Measurements from ENCODE around the gene PARL. TPM values are rescaled to one million over a fixed set of nuclear protein-coding genes. Genes with fewer than 3 reads are reported as not detected.

PARL gene
- total and polyA plus RNA-seq, 2 of the 8 experiments (the other 6 are each of a cell fraction or from before 2014, with no cell fraction given): 62.7 to 85.0 TPM

DNA sequence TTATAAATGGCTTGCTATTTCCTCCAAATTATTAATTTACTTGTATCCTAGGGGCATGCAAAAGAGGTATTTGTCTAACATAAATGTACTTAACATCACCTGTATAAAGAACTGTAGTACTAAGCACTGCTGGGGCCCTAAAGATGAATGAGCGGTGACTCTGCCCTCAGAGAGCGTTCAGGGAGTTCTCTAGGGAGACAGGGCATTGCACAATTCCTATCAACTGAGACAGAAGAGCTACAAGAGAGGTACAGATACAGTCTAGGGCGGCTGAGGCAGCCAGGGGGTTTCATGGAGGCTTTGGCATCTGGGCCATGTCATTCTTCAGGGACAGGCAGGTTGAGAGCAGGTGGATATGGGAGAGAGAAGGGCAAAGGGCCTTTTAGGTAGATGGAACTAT lies 39.9 kb upstream of the PARL start:
- Histone ChIP-seq H2AK5ac (ENCODE audit: low read depth, low read length) (no peak overlapping the region), H4K5ac (ENCODE audit: insufficient read length, low read depth, low read length) (no peak overlapping the region), H3K79me1 (ENCODE audit: low read depth, low read length) (no peaks in the 10 kb centered on the region), H3K27me3 (replicated peaks in 1 of 4; ENCODE audit: control insufficient read depth in 3 of 4, extremely low read depth in 1 of 4, insufficient read depth in 3 of 4, low read length in 3 of 4) (no peaks in the 10 kb centered on the region), H3K4ac (replicated peaks; ENCODE audit: insufficient read length, low read depth, low read length) (no peak overlapping the region), H3K4me2 (ENCODE audit: insufficient read depth in 1 of 2, low read depth in 2 of 2, low read length in 2 of 2) (no peak overlapping the region), H3K9me3 (ENCODE audit: insufficient read depth in 2 of 2, low read depth in 1 of 2, low read length in 1 of 2) (no peaks in the 10 kb centered on the region), H3K23me2 (ENCODE audit: low read depth, low read length) (no peaks in the 10 kb centered on the region), H3K14ac (ENCODE audit: insufficient read length) (no peak overlapping the region), H2BK20ac (ENCODE audit: low read length) (no peak overlapping the region), H2BK120ac (replicated peaks; ENCODE audit: low read depth, low read length) (no peak overlapping the region), H3K36me3 (ENCODE audit: control insufficient read depth in 2 of 4, insufficient read depth in 4 of 4, low read length in 3 of 4) (peaks cover 0 to 33% (median 16%) of the 10 kb centered on the region in 4 experiments; a peak in 7 of 8 replicates), H3K9ac (replicated peaks in 1 of 4; ENCODE audit: extremely low read depth in 1 of 4, low read depth in 3 of 4, low read length in 3 of 4) (no peak overlapping the region), H4K8ac (ENCODE audit: extremely low read depth, insufficient read depth, low read length) (no peak overlapping the region), H2BK5ac (ENCODE audit: low read depth, low read length) (no peak overlapping the region), H4K91ac (replicated peaks; ENCODE audit: insufficient read length, low read length) (no peak overlapping the region), H4K20me1 (replicated peaks in 1 of 2; ENCODE audit: control insufficient read depth in 1 of 2, insufficient read depth in 2 of 2, low read length in 2 of 2) (no peaks in the 10 kb centered on the region), H3K79me2 (ENCODE audit: control insufficient read depth in 1 of 2, insufficient read depth in 2 of 2, low read length in 2 of 2) (no peaks in the 10 kb centered on the region), H3K56ac (replicated peaks; ENCODE audit: insufficient read length, low read depth, low read length) (no peak overlapping the region), H2AFZ (ENCODE audit: low read length) (no peak overlapping the region), H3K4me1 (replicated peaks in 1 of 4; ENCODE audit: control insufficient read depth in 3 of 4, insufficient read depth in 4 of 4, low read length in 3 of 4) (no peaks in the 10 kb centered on the region), H3K27ac (ENCODE audit: low read depth, low read length) (no peak overlapping the region), H3K23ac (ENCODE audit: insufficient read length) (no peak overlapping the region), H2BK15ac (ENCODE audit: low read length) (no peak overlapping the region), H3K18ac (ENCODE audit: extremely low read depth, low read length) (no peak overlapping the region), H2BK12ac (ENCODE audit: low read depth, low read length) (no peak overlapping the region), H3K4me3 (ENCODE audit: extremely low read depth in 1 of 4, insufficient read depth in 2 of 4, low read depth in 3 of 4, low read length in 4 of 4) (no peak overlapping the region)
- ChIA-PET CTCF (ENCODE audit: partially characterized antibody) (interaction anchor here (0.8 to 1.3 kb wide), 2 partner anchors 9 to 20 kb away, joined by 4 to 5 read pairs; no protein-coding TSS in a partner anchor), POLR2A (ENCODE audit: partially characterized antibody) (no interaction called here)
- 83% methylated on average over 3 of the region's 3 CpGs; no CpG with 5 or more reads in 1 of the 2 experiments for WGBS, 2 experiments (ENCODE audit: extremely low coverage in 1 of 2, insufficient coverage in 1 of 2, insufficient read length in 1 of 2, insufficient replicate concordance in 2 of 2, low coverage in 1 of 2, low lambda C conversion rate in 2 of 2, missing lambda C conversion rate in 1 of 2)
- no peak for FAIRE-seq
- DNase-seq (ENCODE audit: low read depth in 1 of 2, low spot score in 2 of 2): no peak
- TF ChIP-seq SIRT6 (IDR thresholded peaks at IDR 0.05; ENCODE audit: low read length) (no peak), BCL11A (IDR thresholded peaks at IDR 0.05; ENCODE audit: low read depth in 2 of 2, low read length in 2 of 2) (no peak), RXRA (IDR thresholded peaks at IDR 0.05; ENCODE audit: insufficient read depth, low read depth, low read length) (no peak), JUND (IDR thresholded peaks at IDR 0.05; ENCODE audit: low read length) (no peak)
- TF ChIP-seq, protein P1, sequence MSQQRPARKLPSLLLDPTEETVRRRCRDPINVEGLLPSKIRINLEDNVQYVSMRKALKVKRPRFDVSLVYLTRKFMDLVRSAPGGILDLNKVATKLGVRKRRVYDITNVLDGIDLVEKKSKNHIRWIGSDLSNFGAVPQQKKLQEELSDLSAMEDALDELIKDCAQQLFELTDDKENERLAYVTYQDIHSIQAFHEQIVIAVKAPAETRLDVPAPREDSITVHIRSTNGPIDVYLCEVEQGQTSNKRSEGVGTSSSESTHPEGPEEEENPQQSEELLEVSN (IDR thresholded peaks at IDR 0.05): no peak

Measured in H1 (cell line).